CD4-positive, alpha-beta T cell treated with Interferon gamma for 1 hour (primary cell): Measurements from ENCODE around the gene SLC9B2.
"Not testable (repeated sequence)": the region's sequence is repeated elsewhere in the genome, so short reads cannot be mapped to it uniquely, and the experiment has no call there.

Experiments
- DNase-seq: peaks from one replicate; pipeline ENCODE4 v3.0.0-alpha.2; 2020

SLC9B2 gene

DNA sequence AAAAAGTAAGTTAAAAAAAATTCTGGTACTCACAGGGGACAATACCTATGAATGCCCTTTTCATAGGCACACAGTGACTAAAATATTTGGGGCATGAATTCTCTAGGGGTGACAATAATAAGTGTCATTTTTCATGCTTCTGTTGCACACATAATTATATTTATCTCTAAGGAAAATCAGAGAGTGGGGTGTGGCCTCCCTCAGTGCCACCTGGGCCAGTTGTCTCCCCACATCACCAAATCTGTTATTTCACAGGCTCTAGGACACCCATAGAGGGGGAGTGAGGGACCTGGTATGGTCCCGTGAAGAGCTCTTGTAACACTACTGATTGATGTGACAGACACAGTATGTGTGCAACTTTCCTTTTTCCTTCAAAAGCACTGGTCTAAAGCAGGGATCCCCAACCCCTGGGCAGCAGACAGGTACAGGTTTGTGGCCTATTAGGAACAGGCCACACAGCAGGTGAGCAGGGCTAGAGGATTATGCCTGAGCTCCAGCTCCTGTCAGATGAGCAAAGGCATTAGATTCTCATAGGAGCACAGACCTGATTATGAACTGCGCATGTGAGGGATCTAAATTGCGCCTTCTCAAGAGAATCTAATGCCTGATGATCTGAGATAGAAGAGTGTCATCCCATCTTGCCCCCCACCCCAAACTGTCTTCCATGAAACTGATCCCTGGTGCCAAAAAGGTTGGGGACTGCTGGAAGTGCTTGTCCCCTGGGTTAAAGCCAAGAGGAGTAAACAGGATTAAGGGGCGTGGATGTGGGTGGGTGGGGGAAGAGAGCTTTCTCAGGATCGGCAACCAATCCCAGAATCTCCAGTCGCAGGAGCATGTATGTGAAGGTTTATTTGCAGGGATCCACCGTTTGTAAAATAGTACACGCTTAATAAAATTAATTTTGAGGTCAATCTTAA is 57.9 kb downstream of the SLC9B2 start:
- no peak for DNase-seq

DNA sequence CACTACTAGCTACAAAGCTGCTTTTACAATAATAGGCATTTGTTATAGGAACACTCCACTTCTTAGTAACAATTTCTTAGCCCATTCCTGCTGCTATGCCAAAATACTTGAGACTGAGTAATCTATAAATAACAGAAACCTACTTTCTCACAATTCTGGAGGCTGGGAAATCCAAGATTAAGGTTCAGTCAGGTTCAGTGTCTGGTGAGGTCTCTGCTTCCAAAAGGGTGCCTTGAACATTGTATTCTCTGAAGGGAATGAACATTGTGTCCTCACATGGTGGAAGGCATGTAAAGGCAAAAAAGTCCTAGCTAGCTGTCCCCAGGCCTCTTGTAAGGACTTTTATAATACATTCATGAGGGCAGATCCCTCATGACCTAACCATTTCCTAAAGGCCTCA is 64.0 kb downstream of the SLC9B2 start:
- DNase-seq = no peak

DNA sequence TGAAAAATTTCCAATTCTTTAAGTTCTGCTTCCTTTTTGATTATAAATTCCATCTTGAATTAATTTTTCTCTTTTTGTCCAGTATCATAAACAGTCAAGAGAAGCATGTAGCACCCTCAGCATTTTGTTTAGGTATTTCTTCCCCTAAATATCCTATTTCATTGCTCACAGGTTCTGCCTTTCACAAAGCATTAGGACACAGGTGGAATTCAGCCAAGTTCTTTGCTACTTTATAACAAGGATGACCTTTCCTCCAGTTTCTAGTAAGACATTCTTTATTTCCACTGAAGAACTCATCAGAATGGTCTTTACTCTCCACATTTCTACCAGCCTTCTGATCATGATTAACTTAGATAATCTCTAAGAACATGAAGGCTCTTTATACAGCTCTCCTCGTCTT is 64.5 kb downstream of the SLC9B2 start:
- no peak for DNase-seq

DNA sequence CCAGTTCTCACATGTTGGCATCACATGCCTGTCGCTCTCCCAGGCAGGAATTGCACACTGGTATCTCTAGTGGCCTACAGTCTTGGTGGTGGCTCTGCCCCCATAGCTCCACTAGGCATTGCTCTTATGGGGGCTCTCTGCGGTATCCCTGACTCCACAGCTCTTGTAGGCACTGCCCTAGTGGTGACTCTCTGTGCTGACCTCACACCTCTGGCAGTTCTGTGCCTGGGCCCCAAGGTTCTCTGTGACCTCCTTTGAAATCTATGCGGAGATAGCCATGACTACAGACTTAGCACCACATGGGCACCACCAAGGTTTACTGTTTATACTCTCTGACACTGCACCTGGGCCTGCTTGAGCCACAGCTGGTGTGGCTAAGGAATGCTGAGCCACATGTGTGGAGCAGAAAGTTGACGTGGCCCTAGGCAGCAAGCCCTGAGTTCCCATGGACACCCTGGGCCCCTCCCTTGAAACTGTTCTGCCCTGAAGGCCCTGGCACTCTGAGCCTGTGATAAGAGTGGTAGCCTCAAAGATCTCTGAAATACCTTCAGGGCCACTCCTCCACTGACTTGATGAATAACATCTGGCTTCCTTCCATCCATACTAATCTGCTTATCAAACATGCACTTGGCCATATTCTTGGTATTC is 65.1 kb downstream of the SLC9B2 start:
- no peak for DNase-seq

DNA sequence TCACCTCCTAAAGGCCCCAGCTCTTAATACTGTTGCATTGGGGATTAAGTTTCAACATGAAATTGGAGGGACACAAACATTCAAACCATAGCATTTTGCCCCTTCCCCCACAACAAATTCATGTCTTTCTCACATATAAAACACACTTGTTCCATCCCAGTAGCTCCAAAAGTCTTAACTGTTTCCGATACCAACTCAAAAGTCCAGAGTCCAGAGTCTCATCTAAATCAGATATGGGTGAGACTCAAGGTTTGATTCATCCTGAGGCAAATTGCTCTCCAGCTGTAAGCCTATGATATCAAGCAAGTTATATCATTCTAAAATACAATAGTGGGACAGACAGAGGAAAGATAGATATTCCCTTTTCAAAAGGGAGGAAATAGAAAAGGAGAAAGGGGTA is 65.8 kb downstream of the SLC9B2 start:
- no peak for DNase-seq

DNA sequence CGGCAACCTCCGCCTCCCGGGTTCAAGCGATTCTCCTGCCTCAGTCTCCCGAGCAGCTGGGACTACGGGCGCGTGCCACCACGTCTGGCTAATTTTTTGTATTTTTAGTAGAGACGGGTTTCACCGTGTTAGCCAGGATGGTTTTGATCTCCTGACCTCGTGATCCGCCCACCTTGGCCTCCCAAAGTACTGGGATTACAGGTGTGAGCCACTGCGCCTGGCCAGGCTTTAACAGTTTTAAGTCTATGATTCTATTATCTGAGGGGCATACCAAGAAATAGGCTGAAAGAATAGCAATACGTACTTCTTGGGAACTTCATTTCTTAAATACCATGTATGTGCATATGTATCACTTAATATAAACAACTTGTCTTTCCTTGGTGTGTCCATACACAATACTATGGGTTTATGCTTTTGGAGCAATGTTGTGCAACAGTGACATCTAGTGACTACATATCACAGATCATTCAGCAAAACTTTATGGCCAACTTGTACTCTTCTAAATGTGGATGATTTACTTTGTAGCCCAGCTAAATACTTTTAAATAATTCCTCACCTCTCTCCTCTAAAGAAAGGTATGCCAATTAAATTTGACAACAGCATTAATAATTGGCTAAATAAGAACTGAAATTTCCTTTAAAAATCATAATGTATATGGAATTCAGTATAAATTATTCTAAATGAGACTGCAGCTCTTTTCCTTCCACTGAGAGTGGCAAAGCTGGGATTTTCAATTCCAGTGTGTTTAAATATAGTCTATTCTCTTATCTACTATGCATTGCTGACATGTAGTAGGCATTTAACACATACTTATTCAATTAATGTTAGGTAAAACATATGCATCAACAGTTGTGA is 67.5 kb downstream of the SLC9B2 start:
- DNase-seq = no peak

DNA sequence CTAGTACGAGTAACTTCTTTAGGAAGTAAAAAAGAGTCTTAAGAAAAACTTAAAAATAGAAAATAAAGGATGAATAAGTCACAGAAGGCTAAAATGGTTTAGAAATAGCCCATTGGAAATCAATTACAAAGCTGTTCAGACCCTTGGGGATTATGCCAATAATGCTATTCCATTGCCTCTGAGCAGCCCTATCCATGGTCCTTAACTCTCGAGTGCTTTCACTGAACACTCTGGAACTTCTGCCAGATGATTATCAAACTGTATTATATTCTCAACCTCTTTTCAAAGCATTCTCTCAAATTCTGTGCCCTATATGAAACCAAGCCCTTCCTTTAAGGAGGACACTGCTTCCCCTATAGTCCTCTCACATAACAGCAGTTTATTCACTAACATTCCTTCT is 74.0 kb downstream of the SLC9B2 start:
- no peak for DNase-seq

DNA sequence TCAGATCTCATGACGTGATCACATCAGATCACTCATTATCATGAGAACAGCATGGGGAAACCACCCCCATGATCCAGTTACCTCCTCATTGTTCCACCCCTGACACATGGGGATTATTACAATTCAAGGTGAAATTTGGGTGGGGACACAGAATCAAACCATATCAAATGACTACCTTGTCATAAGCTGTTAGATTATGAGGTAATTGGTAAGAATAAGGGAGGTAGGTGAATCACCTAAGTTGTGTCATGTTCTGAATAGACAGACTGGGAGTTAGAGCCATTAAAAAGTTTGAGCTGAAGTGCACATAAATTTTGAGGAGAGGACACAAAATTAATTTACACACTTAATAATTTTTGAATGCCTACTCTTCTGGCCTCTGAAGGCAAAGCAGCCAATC is 81.8 kb downstream of the SLC9B2 start:
- no peak for DNase-seq

DNA sequence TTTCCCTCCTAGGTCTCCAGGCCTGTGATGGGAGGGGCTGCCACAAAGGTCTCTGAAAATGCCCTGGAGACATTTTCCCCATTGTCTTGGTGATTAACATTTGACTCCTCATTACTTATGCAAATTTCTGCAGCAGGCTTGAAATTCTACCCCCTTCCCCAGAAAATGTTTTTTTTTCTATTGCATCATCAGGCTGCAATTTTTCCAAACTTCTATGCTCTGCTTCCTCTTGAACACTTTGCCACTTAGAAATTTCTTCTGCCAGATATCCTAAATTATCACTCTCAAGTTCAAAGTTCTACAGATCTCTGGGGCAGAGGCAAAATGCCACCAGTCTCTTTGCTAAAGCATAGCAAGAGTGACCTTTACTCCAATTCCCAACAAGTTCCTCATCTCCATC is 82.6 kb downstream of the SLC9B2 start:
- DNase-seq = not testable (repeated sequence)

DNA sequence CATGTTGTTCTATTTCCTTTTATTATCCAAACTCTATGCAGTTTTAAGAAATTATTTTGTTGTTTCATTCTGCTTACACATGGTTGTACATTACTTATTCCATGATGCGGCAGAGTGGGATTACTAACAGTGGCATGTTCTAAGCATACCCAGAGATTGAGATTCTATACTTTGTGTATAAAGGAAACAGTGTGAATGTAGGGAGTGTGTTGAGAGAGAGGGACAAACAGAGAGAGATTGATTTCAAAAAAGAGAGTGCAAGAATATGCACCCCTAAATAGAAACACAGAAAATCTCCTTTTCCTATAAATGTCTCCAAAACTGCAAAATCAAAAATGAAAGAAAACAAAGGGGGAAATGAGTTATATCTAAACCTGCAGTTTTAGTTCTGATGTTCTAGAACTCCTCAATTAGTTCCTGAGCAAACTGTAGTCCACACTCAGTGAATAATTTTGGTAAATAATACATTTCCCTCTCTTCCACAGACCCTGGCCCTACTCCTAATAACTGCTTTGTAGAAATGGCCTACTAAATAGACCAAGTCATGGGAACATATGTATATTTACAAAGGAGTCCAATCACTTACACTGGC is 88.0 kb downstream of the SLC9B2 start:
- DNase-seq = no peak

DNA sequence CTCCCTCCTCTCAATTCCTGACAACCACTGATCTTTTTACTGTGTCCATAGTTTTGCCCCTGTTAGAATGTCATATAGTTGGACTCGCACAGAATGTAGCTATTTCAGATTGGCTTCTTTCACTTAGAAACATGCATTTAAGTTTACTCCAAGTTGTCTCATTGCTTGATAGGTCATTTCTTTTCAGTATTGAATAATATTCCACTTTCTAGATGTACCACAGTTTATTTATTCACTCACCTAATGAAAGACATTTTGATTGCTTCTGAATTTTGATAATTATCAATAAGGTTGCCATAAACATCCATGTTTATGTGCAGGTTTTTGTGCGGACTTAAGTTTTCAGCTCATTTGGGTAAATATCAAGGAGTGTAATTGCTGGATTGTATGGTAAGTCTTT is 95.6 kb downstream of the SLC9B2 start:
- DNase-seq = no peak
